HG02973 (cell line): ENCODE results near the gene WDR59.
"Not testable (repeated sequence)": the region's sequence is repeated elsewhere in the genome, so short reads cannot be mapped to it uniquely, and the experiment has no call there.

Source experiments
- ATAC-seq: cut with Tn5 transposase; IDR thresholded peaks from one replicate; pipeline ENCODE4 v1.9.1; 2021; ENCODE audit warnings: moderate library complexity; ENCODE audit not compliant: unreplicated experiment

The WDR59 gene

GRCh38 chr16:74868501-74868900 is 116.4 kb downstream of the WDR59 start:
- ATAC-seq, result no peak

- no peak for ATAC-seq
Measured at GRCh38 chr16:74868035-74868434, 116.9 kb downstream of the WDR59 start.

GRCh38 chr16:74867281-74867849 is 117.6 kb downstream of the WDR59 start:
- no peak for ATAC-seq

DNA sequence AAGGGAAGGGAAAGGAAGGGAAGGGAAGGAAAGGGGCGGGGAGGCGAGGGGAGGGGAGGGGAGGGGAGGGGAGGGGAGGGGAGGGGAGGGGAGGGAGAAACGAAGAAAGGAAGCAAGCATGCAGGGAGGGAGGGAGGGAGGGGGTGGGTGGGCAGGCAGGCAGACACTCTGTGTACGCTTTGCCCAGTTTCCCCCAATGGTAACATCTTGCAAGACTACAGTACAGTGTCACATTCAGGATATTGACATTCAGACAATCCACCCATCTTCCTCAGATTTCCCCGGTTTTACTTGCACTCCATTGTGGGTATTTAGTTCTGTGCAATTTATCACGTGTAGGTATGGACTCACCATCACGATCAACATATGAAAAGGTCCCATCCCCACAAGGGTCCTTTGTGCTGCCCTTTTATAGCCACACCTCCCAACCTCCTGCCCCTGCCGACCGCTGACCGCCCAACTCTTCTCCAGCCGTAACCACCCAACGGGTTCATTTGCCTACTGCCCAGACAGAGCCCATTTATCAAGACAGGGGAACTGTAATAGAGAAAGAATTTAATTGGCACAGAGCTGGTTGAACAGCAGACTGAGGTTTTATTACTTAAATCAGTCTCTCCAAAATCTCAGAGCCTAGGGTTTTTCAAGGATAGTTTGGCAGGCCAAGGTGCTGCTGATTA is 118.9 kb downstream of the WDR59 start:
- ATAC-seq, result no peak

DNA sequence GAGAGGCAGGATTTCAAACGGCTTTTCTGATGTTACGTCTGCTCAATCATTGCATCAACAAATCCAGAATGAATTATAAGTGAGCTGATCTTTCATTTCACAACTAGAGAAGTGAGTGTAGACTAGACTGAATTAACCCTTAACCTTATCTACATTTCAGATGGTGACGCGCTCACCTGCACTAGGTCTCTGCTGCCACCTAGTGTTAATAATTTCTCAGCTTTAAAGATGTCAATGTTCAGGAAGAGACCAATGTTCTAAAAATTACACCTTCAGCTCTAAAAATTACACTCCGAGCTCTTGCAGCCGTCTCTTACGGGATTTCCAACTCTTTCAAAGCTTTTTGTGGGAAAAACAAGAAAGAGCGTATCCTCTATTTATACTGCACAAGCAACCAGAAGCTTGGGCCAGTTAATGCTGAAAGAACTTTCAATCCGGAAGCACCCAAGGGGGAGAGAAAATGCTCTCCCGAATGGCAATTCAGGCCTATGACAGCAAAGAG is 122.1 kb downstream of the WDR59 start:
- ATAC-seq, result peak; percentile 56

DNA sequence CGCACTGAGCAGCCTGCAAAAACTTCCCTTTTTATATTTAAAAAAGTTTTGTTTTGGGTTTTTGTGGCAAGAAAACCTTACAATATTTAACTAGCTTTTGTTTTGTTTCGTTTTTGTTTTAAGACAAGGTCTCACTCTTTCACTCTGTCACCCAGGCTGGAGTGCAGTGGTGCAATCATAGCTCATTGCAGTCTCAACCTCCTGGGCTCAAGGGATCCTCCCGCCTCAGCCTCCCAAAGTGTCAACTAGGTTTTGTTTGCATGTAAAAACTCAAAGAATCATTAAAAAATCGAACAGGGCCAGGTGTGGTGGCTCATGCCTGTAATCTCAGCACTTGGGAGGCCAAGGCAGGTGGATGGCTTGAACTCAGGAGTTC is 132.4 kb downstream of the WDR59 start:
- ATAC-seq, result no peak

GRCh38 chr16:74850027-74850426 is 134.9 kb downstream of the WDR59 start:
- ATAC-seq, result no peak

DNA sequence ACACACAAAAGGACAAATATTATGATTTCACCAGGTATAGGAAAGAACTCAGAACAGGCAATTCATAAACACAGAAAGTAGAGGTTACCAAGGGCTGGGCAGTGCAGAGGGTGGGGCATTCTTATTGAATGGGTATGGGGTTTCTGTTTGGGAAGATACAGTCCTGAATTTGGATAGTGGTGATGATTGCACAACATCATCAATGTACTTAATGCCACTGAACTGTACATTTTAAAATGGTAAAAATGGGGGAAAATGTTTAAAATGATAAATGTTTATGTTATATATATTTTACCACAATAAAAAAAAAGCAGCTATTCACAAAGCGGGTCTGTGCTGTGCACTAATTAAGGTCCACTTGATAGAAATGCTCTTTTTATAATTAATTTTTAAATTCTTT is 137.7 kb downstream of the WDR59 start:
- ATAC-seq, result no peak

GRCh38 chr16:74846714-74847113 is 138.2 kb downstream of the WDR59 start:
- no peak for ATAC-seq

- ATAC-seq, result no peak
Measured at GRCh38 chr16:74844041-74844980, 140.6 kb downstream of the WDR59 start.

GRCh38 chr16:74843381-74844035 is 141.4 kb downstream of the WDR59 start:
- not testable (repeated sequence) for ATAC-seq

DNA sequence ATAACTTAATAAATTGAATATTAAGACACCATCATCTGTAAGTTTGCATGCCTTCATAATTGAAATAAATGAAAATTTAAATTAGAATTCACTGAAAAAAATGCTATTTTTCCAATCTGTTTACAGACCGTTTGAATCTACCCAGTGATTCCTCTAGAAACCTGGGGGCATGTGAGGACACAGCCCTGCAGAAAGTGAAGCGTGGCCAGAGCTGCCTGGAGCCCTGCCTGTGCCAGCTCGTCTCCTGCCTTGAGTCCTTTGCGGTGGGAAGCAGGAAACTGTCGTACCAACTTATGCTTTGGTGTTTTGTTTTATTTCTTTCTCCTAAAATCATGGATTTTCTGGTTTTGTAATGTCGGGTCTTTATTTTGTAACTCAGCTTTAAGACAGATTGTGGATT is 142.5 kb downstream of the WDR59 start:
- no peak for ATAC-seq

GRCh38 chr16:74841904-74842303 is 143.0 kb downstream of the WDR59 start:
- ATAC-seq, result no peak

DNA sequence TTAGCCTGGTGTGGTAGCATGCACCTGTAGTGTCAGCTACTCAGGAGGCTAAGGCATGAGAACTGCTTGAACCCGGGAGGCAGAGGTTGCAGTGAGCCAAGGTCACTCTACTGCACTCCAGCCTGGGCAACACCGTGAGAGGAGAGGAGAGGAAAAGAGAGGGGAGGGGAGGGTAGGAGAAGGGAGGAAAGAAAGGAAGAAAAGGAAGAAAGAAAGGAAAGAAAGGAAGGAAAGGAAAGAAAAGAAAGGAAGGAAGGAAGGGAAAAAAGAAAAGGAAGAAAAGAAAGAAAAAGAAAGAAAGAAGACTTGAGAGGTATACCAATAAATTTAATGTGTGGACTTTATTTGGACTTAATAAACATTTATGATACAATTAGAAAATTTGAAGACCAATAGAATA is 143.5 kb downstream of the WDR59 start:
- no peak for ATAC-seq

GRCh38 chr16:74837056-74837455 is 147.9 kb downstream of the WDR59 start:
- ATAC-seq, result no peak

DNA sequence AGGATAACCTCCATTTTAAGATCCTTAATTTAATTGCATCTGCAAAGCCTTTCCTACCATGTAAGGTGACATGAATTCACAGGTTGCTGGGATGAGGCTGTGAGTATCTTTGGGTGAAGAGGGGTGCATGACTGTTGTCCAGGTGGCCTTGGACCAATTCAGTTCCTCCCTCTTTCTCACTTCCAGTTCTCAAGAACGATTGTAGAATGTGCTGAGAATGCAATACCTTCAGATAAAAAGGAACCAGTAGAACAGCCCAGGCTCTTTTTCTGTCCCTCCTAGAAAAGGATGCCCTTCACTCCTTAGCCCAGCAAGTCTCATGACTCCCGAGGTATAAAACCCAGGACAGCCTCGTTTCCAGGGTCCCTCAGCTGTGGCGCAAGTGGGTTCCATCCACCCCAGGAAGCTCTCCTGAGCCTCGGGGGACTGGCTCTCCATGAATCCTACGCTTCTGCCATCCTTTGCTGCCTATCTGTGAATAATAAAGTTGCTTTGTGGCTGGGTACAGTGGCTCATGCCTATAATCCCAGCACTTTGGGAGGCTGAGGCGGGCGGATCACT is 148.7 kb downstream of the WDR59 start:
- ATAC-seq, result no peak

GRCh38 chr16:74832228-74832627 is 152.7 kb downstream of the WDR59 start:
- no peak for ATAC-seq

DNA sequence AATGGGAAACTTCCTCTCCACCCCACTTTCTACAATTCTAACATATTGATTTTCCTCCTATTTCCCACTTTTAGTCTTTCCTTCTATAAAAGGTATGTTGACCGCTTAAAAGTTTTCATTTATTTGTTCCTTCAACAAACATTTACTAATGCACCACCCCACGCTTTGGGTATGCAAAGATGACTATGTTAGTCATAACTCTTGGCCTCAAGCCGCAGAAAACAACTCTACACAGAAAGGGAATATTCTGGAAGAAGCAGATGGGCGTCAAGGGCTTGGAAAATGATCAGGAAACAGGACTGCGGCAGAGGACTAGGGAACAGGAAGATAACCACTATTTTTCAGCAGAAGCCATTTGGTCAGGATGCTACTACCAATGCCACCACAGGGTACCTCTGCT is 153.5 kb downstream of the WDR59 start:
- no peak for ATAC-seq

- no peak for ATAC-seq
Measured at GRCh38 chr16:74830648-74831047, 154.3 kb downstream of the WDR59 start.

- ATAC-seq, result no peak
Measured at GRCh38 chr16:74829637-74830036, 155.3 kb downstream of the WDR59 start.

DNA sequence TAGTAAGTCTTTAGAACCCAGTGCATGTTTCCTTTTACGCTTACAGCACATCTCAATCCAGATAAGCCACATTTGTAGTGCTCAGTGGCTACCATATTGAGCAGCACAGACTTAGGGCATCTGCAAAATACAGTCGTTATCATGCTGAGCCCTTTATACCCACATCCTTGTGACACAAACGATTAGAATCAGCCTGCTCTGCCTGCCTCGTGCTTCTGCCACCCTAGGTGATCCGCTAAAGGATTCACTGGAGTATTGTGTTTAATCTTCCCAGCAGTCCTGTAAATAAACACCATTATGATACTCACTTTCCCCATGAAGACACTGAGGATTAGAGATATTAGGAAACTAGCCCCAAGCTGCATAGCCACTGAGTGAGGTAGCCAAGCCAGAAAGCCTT is 159.0 kb downstream of the WDR59 start:
- ATAC-seq, result no peak
